Stomach (tissue), 4 donors: Measurements from ENCODE around the gene FAM47E.

Source experiments
- POLR2A ChIP-seq, 4 donors: fragments of 450-650 bp; IDR thresholded peaks; one replicate each; pipeline ENCODE4 v1.6.1; 2016; ENCODE audit warnings: antibody characterized with exemption in 4 of 4, control low read depth in 2 of 4, mild to moderate bottlenecking in 1 of 4, moderate library complexity in 1 of 4
- TF ChIP-seq, protein P1 (sequence below), 7 experiments: fragments of 450-650 bp in 4 of 7; fragments of 200-600 bp in 3 of 7; sonication (generic) in 3 of 7; IDR thresholded peaks; one replicate each; pipeline ENCODE4 v1.5.1; 2016 to 2019; ENCODE audit warnings: antibody characterized with exemption in 7 of 7, control low read depth in 2 of 7, mild to moderate bottlenecking in 1 of 7

DNA sequence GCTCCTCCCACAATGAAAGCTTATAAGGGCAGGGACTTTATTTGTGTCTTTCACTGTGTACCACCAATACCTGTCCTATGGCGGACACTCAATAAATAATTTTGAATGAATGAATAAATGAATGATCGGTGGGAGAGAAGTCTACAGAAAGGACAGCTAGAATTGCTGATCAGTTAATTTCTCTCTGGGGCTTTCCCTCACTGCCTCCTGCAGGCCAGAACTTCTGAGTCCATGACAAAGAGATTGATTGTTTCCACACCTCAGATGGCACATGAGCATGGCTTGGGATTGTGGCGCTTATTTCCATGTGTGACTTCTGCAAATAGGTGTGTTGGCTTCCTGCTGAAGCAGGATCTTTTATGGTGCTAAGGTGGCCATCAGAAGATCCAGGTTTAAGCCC lies 6.3 kb downstream of the FAM47E start:
- TF ChIP-seq, protein P1, sequence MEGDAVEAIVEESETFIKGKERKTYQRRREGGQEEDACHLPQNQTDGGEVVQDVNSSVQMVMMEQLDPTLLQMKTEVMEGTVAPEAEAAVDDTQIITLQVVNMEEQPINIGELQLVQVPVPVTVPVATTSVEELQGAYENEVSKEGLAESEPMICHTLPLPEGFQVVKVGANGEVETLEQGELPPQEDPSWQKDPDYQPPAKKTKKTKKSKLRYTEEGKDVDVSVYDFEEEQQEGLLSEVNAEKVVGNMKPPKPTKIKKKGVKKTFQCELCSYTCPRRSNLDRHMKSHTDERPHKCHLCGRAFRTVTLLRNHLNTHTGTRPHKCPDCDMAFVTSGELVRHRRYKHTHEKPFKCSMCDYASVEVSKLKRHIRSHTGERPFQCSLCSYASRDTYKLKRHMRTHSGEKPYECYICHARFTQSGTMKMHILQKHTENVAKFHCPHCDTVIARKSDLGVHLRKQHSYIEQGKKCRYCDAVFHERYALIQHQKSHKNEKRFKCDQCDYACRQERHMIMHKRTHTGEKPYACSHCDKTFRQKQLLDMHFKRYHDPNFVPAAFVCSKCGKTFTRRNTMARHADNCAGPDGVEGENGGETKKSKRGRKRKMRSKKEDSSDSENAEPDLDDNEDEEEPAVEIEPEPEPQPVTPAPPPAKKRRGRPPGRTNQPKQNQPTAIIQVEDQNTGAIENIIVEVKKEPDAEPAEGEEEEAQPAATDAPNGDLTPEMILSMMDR (IDR thresholded peaks at IDR 0.05) = no peak
- TF ChIP-seq POLR2A (IDR thresholded peaks at IDR 0.05) = no peak
